HCT116 (cell line): ENCODE data around the gene IL15RA. TPM values are rescaled to one million over a fixed set of nuclear protein-coding genes. Genes with fewer than 3 reads are reported as not detected.

Source experiments
- ATAC-seq: fragments of 200-7000 bp; cut with Tn5 transposase; 2 replicates; pipeline ENCODE4 v1.9.1; 2020; ENCODE audit warnings: mild to moderate bottlenecking, moderate library complexity
- BruUV-seq: library from RNA; stranded (reverse); fragments of 400-500 nt; replicated peaks from 2 replicates; lab custom pipeline; 2021; lab: Mats Ljungman, UMichigan
- CTCF ChIA-PET: fragments of 300-600 bp; sonication (Branson Sonifier 250); formaldehyde crosslinking; loops from one replicate; lab custom pipeline; 2021; ENCODE audit warnings: antibody characterized with exemption; lab: Charles Lee
- POLR2A ChIA-PET: fragments of 300-600, 350-600 bp; sonication (Branson Sonifier 250); formaldehyde crosslinking; loops from one replicate; lab custom pipeline; 2021; ENCODE audit warnings: antibody characterized with exemption; lab: Charles Lee
- RAD21 ChIA-PET, 2 experiments: fragments of 300-600 bp; sonication (Branson Sonifier 250); formaldehyde crosslinking; loops; one replicate each; lab custom pipeline; 2023; ENCODE audit warnings: low total read pairs in 2 of 2; ENCODE audit not compliant: uncharacterized antibody in 2 of 2, unreplicated experiment in 2 of 2, low non-redundant PET in 1 of 2; lab: Charles Lee
- DNase-seq: peaks from one replicate; pipeline ENCODE4 v3.0.0-alpha.2; 2010; ENCODE audit warnings: low read depth, low spot score
- H2AFZ ChIP-seq: fragments of 200-600 bp; shearing (Covaris generic), sonication (generic); 2 replicates; pipeline ENCODE4 v1.6.1; 2017; ENCODE audit warnings: low read depth, mixed run types, mixed read lengths, antibody characterized with exemption, low read length; ENCODE audit not compliant: poor library complexity, severe bottlenecking
- H3K27ac ChIP-seq: 2 replicates; pipeline ENCODE4 v1.5.1; 2012; ENCODE audit warnings: low read depth, low read length
- H3K27me3 ChIP-seq: fragments of 200-600 bp; sonication (generic); 2 replicates; pipeline ENCODE4 v1.6.1; 2016; ENCODE audit warnings: mixed run types, low read length, mixed read lengths; ENCODE audit not compliant: insufficient read depth
- H3K36me3 ChIP-seq, 2 experiments: fragments of 200-500 bp in 1 of 2; fragments of 200-600 bp in 1 of 2; sonication (Bioruptor generic) in 1 of 2; sonication (generic) in 1 of 2; 2 replicates each; pipeline versions ENCODE4 v1.5.1 to v1.6.1; 2014 to 2016; ENCODE audit warnings: low read length in 2 of 2, inconsistent platforms in 1 of 2, mixed read lengths in 1 of 2, mixed run types in 1 of 2; ENCODE audit not compliant: insufficient read depth in 2 of 2, control insufficient read depth in 1 of 2
- H3K4me1 ChIP-seq, 2 experiments: fragments of 200-600 bp in 1 of 2; sonication (generic) in 1 of 2; 2 replicates each; pipeline versions ENCODE4 v1.5.1 to v1.6.1; 2012 to 2017; ENCODE audit warnings: low read length in 2 of 2, inconsistent platforms in 1 of 2, mild to moderate bottlenecking in 1 of 2, mixed read lengths in 1 of 2, mixed run types in 1 of 2, moderate library complexity in 1 of 2; ENCODE audit not compliant: insufficient read depth in 2 of 2, control insufficient read depth in 1 of 2
- H3K4me2 ChIP-seq: fragments of 200-600 bp; sonication (generic); 2 replicates; pipeline ENCODE4 v1.6.1; 2017; ENCODE audit warnings: mixed run types, low read length, mixed read lengths
- H3K4me3 ChIP-seq, 2 experiments: fragments of 200-600 bp in 1 of 2; sonication (generic) in 1 of 2; replicated peaks in 1 of 2; 2 replicates each; pipeline ENCODE4 v1.5.1; 2011 to 2016; ENCODE audit warnings: low read length in 2 of 2, control low read depth in 1 of 2, low read depth in 1 of 2, mild to moderate bottlenecking in 1 of 2, mixed read lengths in 1 of 2, mixed run types in 1 of 2
- H3K79me2 ChIP-seq: fragments of 200-600 bp; sonication (generic); 2 replicates; pipeline ENCODE4 v1.6.1; 2017; ENCODE audit warnings: mild to moderate bottlenecking, mixed run types, low read length, moderate library complexity, mixed read lengths; ENCODE audit not compliant: insufficient read depth
- H3K9ac ChIP-seq: fragments of 200-600 bp; sonication (generic); 2 replicates; pipeline ENCODE4 v1.6.1; 2016; ENCODE audit warnings: low read length, mixed read lengths
- H3K9me2 ChIP-seq: fragments of 200-600 bp; sonication (generic), shearing (Covaris generic); 2 replicates; pipeline ENCODE4 v1.6.1; 2017; ENCODE audit warnings: mixed run types, mild to moderate bottlenecking, moderate library complexity; ENCODE audit not compliant: insufficient read depth
- H3K9me3 ChIP-seq, 2 experiments: fragments of 200-500 bp in 1 of 2; fragments of 200-600 bp in 1 of 2; sonication (Bioruptor generic) in 1 of 2; sonication (generic) in 1 of 2; 2 replicates each; pipeline ENCODE4 v1.6.1; 2014 to 2017; ENCODE audit warnings: low read length in 2 of 2, mixed read lengths in 2 of 2, inconsistent platforms in 1 of 2, low read depth in 1 of 2, mild to moderate bottlenecking in 1 of 2, mixed run types in 1 of 2, moderate library complexity in 1 of 2; ENCODE audit not compliant: control insufficient read depth in 1 of 2, insufficient read depth in 1 of 2
- H4K20me1 ChIP-seq: fragments of 200-600 bp; sonication (generic), shearing (Covaris generic); 2 replicates; pipeline ENCODE4 v1.6.1; 2017; ENCODE audit warnings: mixed run types, mild to moderate bottlenecking, moderate library complexity; ENCODE audit not compliant: insufficient read depth
- CBX3 ChIP-seq: IDR thresholded peaks from 2 replicates; pipeline ENCODE4 v1.6.1; 2012; ENCODE audit warnings: low read depth
- CEBPB ChIP-seq: IDR thresholded peaks from 2 replicates; pipeline ENCODE4 v1.6.1; 2012; ENCODE audit warnings: low read depth
- EGR1 ChIP-seq: IDR thresholded peaks from 2 replicates; pipeline ENCODE4 v1.6.1; 2012; ENCODE audit warnings: low read depth
- ELF1 ChIP-seq: IDR thresholded peaks from 2 replicates; pipeline ENCODE4 v1.6.1; 2012; ENCODE audit warnings: low read depth, borderline replicate concordance
- EZH2phosphoT487 ChIP-seq: fragments of 200-600 bp; IDR thresholded peaks from 2 replicates; pipeline ENCODE4 v1.6.1; 2018; ENCODE audit warnings: antibody characterized with exemption, borderline replicate concordance
- FOSL1 ChIP-seq: IDR thresholded peaks from 2 replicates; pipeline ENCODE4 v1.6.1; 2012; ENCODE audit warnings: low read depth
- POLR2A ChIP-seq: IDR thresholded peaks from 2 replicates; pipeline ENCODE4 v1.7.0; 2011; ENCODE audit warnings: borderline replicate concordance; ENCODE audit not compliant: insufficient read depth, insufficient read length; ENCODE audit errors: extremely low read depth
- POLR2AphosphoS5 ChIP-seq: IDR thresholded peaks from 2 replicates; pipeline ENCODE4 v1.6.1; 2011; ENCODE audit warnings: mild to moderate bottlenecking, low read depth, low read length, moderate library complexity
- SRF ChIP-seq: IDR thresholded peaks from 2 replicates; pipeline ENCODE4 v1.6.1; 2012; ENCODE audit warnings: low read depth
- ZFX ChIP-seq: fragments of 450-650 bp; IDR thresholded peaks from 2 replicates; pipeline ENCODE4 v1.6.1; 2017
- intact Hi-C: fragments of 100-400 bp; cut with micrococcal nuclease; formaldehyde crosslinking; loops from 2 replicates; pipeline ENCODE4 v1.10.0; 2022
- total RNA-seq: library from RNA; stranded (reverse); gene quantifications from one replicate; pipeline ENCODE4 v1.2.1, GENCODE V29; 2021; ENCODE audit not compliant: unreplicated experiment
- TF ChIP-seq, protein P1 (sequence below), 3 experiments: fragments of 200-600 bp in 1 of 3; sonication (generic) in 1 of 3; IDR thresholded peaks in 2 of 3; conservative IDR thresholded peaks in 1 of 3; 2 replicates each; pipeline ENCODE4 v1.5.1; 2012 to 2017; ENCODE audit warnings: low read depth in 2 of 3, low read length in 2 of 3, antibody characterized with exemption in 1 of 3, borderline replicate concordance in 1 of 3, control low read depth in 1 of 3, mild to moderate bottlenecking in 1 of 3, mixed read lengths in 1 of 3, mixed run types in 1 of 3, moderate library complexity in 1 of 3; ENCODE audit not compliant: insufficient read depth in 1 of 3
- TF ChIP-seq, protein P2 (sequence below): IDR thresholded peaks from 2 replicates; pipeline ENCODE4 v1.6.1; 2012

The IL15RA gene
- total RNA-seq, 1 experiment from 2014 or later: 10.5 TPM

DNA sequence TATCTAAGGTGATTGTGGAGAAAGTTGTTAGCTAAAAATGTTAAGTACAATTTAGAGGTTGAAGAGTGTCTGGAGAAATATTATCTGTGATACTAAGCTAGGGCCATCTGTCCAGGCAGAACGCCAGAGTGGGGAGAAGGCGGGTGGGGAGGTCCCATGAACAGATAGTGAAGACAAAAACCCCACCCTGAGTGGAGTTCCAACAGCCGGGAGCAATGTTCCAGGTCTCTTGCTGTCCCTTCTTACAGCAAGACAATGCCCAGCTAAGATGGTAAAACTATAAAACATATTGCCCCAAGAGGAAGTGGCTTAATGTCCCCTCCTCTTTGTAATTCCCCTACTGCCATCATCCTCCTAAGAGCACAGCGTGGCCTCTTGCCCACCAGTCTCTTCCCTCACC, 10.4 kb upstream of the IL15RA start:
- Histone ChIP-seq H4K20me1 (no peaks in the 10 kb centered on the region), H3K79me2 (no peaks in the 10 kb centered on the region), H3K9me2 (no peaks in the 10 kb centered on the region), H3K36me3 (no peaks in the 10 kb centered on the region), H3K4me2 (no peak overlapping the region), H3K4me1 (no peaks in the 10 kb centered on the region), H3K27me3 (no peaks in the 10 kb centered on the region), H3K4me3 (no peak overlapping the region), H3K9me3 (peaks cover 4 to 5% of the 10 kb centered on the region in 2 experiments; a peak in 2 of 4 replicates), H2AFZ (no peak overlapping the region), H3K27ac (no peak overlapping the region), H3K9ac (no peak overlapping the region)
- ChIA-PET CTCF (no interaction called here), RAD21 (no interaction called here), POLR2A (no interaction called here)
- TF ChIP-seq EGR1: no peak
- TF ChIP-seq, protein P1, sequence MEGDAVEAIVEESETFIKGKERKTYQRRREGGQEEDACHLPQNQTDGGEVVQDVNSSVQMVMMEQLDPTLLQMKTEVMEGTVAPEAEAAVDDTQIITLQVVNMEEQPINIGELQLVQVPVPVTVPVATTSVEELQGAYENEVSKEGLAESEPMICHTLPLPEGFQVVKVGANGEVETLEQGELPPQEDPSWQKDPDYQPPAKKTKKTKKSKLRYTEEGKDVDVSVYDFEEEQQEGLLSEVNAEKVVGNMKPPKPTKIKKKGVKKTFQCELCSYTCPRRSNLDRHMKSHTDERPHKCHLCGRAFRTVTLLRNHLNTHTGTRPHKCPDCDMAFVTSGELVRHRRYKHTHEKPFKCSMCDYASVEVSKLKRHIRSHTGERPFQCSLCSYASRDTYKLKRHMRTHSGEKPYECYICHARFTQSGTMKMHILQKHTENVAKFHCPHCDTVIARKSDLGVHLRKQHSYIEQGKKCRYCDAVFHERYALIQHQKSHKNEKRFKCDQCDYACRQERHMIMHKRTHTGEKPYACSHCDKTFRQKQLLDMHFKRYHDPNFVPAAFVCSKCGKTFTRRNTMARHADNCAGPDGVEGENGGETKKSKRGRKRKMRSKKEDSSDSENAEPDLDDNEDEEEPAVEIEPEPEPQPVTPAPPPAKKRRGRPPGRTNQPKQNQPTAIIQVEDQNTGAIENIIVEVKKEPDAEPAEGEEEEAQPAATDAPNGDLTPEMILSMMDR (IDR thresholded peaks at IDR 0.05 in 2 of 3, conservative IDR thresholded peaks at IDR 0.05 in 1 of 3; ENCODE audit: borderline replicate concordance in 1 of 3, insufficient read depth in 1 of 3, low read depth in 2 of 3, low read length in 2 of 3): no peak
- TF ChIP-seq EZH2phosphoT487: no peak
- TF ChIP-seq ZFX: no peak
- TF ChIP-seq POLR2A: no peak
- no peak for TF ChIP-seq CEBPB
- no peak for TF ChIP-seq POLR2AphosphoS5
- TF ChIP-seq ELF1: no peak
- TF ChIP-seq, protein P2, sequence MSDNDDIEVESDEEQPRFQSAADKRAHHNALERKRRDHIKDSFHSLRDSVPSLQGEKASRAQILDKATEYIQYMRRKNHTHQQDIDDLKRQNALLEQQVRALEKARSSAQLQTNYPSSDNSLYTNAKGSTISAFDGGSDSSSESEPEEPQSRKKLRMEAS: no peak
- TF ChIP-seq CBX3: no peak
- TF ChIP-seq SRF: no peak
- no peak for TF ChIP-seq FOSL1
- intact Hi-C loops: no loop called here
- ATAC-seq: no peak
- no peak for DNase-seq
- no TSS peak for BruUV-seq
